Body of pancreas (tissue), 4 donors: Measurements from ENCODE around the gene TULP1. TPM values are rescaled to one million over a fixed set of nuclear protein-coding genes. Genes with fewer than 3 reads are reported as not detected.

Experiments used
- ATAC-seq: fragments of 150-250 bp; one replicate; pipeline ENCODE4 v1.9.1; 2016
- DNase-seq, 4 donors: peaks; one replicate each; pipeline ENCODE4 v3.0.0-alpha.2; 2019
- H3K27ac ChIP-seq, 4 donors: fragments of 200-600 bp; sonication (generic); 1 replicate in 3 of 4; 2 replicates in 1 of 4; pipeline versions ENCODE4 v1.5.1 to v1.6.1; 2016 to 2019; ENCODE audit warnings: mild to moderate bottlenecking in 1 of 4, mixed read lengths in 1 of 4, moderate library complexity in 1 of 4
- H3K27me3 ChIP-seq, 2 donors: fragments of 200-600 bp; sonication (generic); one replicate each; pipeline ENCODE4 v1.6.0; 2016; ENCODE audit warnings: mild to moderate bottlenecking in 1 of 2
- H3K36me3 ChIP-seq, 2 donors: fragments of 200-600 bp; sonication (generic); replicated peaks in 1 of 2; 2 replicates each; pipeline ENCODE4 v1.5.1; 2016; ENCODE audit warnings: low read depth in 2 of 2; ENCODE audit not compliant: insufficient read depth in 1 of 2
- H3K4me1 ChIP-seq: fragments of 200-600 bp; sonication (generic); one replicate; pipeline ENCODE4 v1.6.0; 2016
- H3K4me3 ChIP-seq, 2 donors: fragments of 200-600 bp; sonication (generic); 1 replicate in 1 of 2; 2 replicates in 1 of 2; pipeline ENCODE4 v1.5.1; 2016 to 2019
- H3K9me3 ChIP-seq, 3 donors: fragments of 200-600 bp; sonication (generic); 1 replicate in 2 of 3; 2 replicates in 1 of 3; pipeline ENCODE4 v1.5.1; 2016
- CTCF ChIP-seq, 7 experiments: fragments of 450-650 bp in 4 of 7; fragments of 200-600 bp in 3 of 7; sonication (generic) in 3 of 7; IDR thresholded peaks; one replicate each; pipeline ENCODE4 v1.5.1; 2016 to 2019; ENCODE audit warnings: antibody characterized with exemption in 7 of 7
- POLR2A ChIP-seq, 3 donors: fragments of 450-650 bp; IDR thresholded peaks; one replicate each; pipeline ENCODE4 v1.6.1; 2016; ENCODE audit warnings: antibody characterized with exemption in 3 of 3, mild to moderate bottlenecking in 2 of 3
- WGBS, 2 donors: methylation state at CpG; one replicate each; pipeline ENCODE4 v1.1.5; 2017; 5-methylcytosine and 5-hydroxymethylcytosine counted together
- intact Hi-C: fragments of 100-400 bp; cut with DNase I; formaldehyde crosslinking; loops from one replicate; pipeline ENCODE4 v1.15.1; 2023
- total RNA-seq, 2 donors: library from RNA; depleted of rRNA; stranded (reverse); fragments of >200 nt; gene quantifications; one replicate each; pipeline ENCODE4 v1.1.0, GENCODE V29; 2016

Gene TULP1
- not detected for total RNA-seq

- intact Hi-C loops: no loop called here
- no peak for ATAC-seq
- Histone ChIP-seq H3K36me3 (no peaks in the 10 kb centered on the region), H3K27me3 (peaks cover 0 to 5% of the 10 kb centered on the region in 2 donors), H3K4me3 (no peak within 1 kb of the TSS), H3K4me1 (no peaks in the 10 kb centered on the region), H3K27ac (no peak within 1 kb of the TSS), H3K9me3 (no peaks in the 10 kb centered on the region)
- TF ChIP-seq CTCF (IDR thresholded peaks at IDR 0.05) (no peak), POLR2A (IDR thresholded peaks at IDR 0.05) (no peak)
- no peak for DNase-seq
- WGBS, 2 donors: 82 to 83% methylated on average over 7 to 10 of the region's 10 CpGs
These were observed at the start of gene TULP1 for GRCh38 chr6:35512740-35513139. TSS of gene TULP1 (minus strand) at chr6:35512896. CDS start at chr6:35512858, 38 bp downstream.

GRCh38 chr6:35562060-35562459 lies 49.4 kb upstream of the TULP1 start:
- Histone ChIP-seq H3K27ac (no peak overlapping the region), H3K4me3 (no peak overlapping the region), H3K36me3 (no peaks in the 10 kb centered on the region), H3K9me3 (no peaks in the 10 kb centered on the region), H3K27me3 (no peaks in the 10 kb centered on the region), H3K4me1 (no peaks in the 10 kb centered on the region)
- no peak for TF ChIP-seq CTCF (IDR thresholded peaks at IDR 0.05)
- no peak for TF ChIP-seq POLR2A (IDR thresholded peaks at IDR 0.05)
- ATAC-seq: no peak
- DNase-seq: peak in 1 of 4 donors; percentile 32
- 41 to 51% methylated on average over 11 of the region's 11 CpGs for WGBS, 2 donors
- intact Hi-C loops: no loop called here

GRCh38 chr6:35561113-35561512 lies 48.4 kb upstream of the TULP1 start:
- no peak for ATAC-seq
- no peaks in the 10 kb centered on the region for H3K9me3 ChIP-seq
- H3K36me3 ChIP-seq: no peaks in the 10 kb centered on the region
- TF ChIP-seq CTCF (IDR thresholded peaks at IDR 0.05): no peak
- TF ChIP-seq POLR2A (IDR thresholded peaks at IDR 0.05): no peak
- no peak for DNase-seq
- intact Hi-C loops: no loop called here
- no peak overlapping the region for H3K4me3 ChIP-seq
- H3K27me3 ChIP-seq: no peaks in the 10 kb centered on the region
- no peaks in the 10 kb centered on the region for H3K4me1 ChIP-seq
- no peak overlapping the region for H3K27ac ChIP-seq
- 60 to 71% methylated on average over 5 of the region's 5 CpGs for WGBS, 2 donors

DNA sequence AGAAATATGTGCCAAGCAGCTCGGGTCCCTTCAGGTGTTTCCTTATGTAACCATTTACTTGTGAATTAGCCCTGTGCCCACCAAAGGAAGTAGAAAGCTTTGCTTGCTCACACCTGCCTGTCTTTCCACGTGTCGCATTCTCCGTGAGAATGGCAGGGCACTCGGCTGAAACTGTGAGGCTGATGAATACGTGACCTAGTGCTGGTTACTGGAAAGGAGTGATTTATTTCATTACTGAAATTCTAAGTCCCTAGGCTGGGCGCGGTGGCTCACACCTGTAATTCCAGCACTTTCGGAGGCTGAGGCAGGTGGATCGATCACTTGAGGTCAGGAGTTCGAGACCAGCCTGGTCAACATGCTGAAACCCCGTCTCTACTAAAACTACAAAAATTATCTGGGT lies 45.9 kb upstream of the TULP1 start:
- Histone ChIP-seq H3K36me3 (no peaks in the 10 kb centered on the region), H3K27ac (no peak overlapping the region), H3K4me1 (no peaks in the 10 kb centered on the region), H3K4me3 (no peak overlapping the region), H3K9me3 (no peaks in the 10 kb centered on the region), H3K27me3 (no peaks in the 10 kb centered on the region)
- TF ChIP-seq CTCF (IDR thresholded peaks at IDR 0.05): no peak
- TF ChIP-seq POLR2A (IDR thresholded peaks at IDR 0.05): no peak
- no peak for DNase-seq
- intact Hi-C loops: no loop called here
- no peak for ATAC-seq
- 66 to 70% methylated on average over 12 of the region's 12 CpGs for WGBS, 2 donors

DNA sequence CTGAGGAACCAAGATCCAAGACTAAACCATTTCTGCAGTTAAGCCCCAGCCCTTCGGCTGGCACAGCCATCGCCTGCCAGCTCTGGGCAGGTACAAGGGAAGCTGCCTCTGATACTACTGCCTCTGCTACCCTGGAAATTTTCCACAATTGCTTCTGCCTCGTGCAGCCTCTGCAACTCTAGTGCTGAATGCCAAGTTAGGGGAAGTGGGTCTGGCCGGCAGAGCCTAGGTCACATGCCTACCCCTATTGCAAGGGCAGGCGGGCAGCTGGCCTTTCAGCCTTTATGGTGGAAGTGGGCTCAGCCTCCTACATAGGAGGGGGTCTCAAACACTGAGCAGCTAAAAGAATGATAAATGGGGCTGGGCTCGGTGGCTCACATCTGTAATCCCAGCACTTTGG lies 44.5 kb upstream of the TULP1 start:
- Histone ChIP-seq H3K36me3 (no peaks in the 10 kb centered on the region), H3K27me3 (no peaks in the 10 kb centered on the region), H3K9me3 (no peaks in the 10 kb centered on the region), H3K4me1 (no peaks in the 10 kb centered on the region), H3K4me3 (no peak overlapping the region), H3K27ac (no peak overlapping the region)
- DNase-seq (peak in 1 of 4 donors; percentile 36), ATAC-seq (no peak)
- intact Hi-C loops: no loop called here
- WGBS, 2 donors: 64 to 74% methylated on average over 6 of the region's 6 CpGs
- TF ChIP-seq CTCF (IDR thresholded peaks at IDR 0.05) (no peak), POLR2A (IDR thresholded peaks at IDR 0.05) (no peak)
